Measurements from ENCODE around the gene NRARP.

NRARP gene

GRCh38 chr9:137310189-137311052 is 8.3 kb upstream of the NRARP start:
- no peak for DNase-seq (ENCODE audit: low read depth)

DNA sequence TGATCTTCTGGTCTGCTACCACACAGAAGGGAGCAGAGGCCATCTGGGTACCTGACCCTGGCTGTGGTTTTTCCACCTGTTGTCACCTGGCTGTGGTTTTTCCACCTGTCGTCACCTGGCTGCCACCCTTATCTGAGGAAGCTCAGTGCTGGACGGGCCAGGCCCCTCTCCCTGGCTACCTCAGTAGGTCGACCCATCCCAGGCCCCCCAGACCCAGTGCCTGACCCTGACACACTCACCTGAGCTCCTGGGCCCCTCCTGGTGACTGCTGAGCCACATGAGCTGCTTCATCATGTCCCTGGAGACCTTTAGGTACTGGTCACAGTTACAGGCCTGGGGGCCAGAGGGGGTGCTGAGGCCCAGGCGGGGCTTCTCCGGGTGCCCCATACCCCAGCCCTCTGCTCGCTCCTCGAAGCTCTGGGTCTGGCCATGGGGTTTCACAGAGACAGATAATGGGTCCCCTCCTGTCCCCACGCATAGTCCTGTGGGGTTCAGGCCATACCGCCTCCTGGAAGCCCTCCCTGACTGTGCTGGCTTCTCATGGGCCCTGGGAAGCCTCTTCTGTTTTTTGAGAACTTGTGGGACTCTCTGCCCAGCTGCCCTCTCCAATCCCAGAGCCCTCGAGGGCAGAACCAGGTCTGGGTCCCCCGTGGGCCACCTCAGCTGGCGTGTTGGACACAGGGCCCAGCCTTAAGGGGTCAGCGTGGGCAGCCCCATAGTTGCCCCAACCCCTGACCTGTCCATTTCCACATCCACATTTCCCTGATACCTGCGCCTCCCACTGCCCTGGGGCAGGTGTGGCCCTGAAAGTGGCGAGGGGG is 7.5 kb upstream of the NRARP start:
- DNase-seq (ENCODE audit: low read depth): no peak

DNA sequence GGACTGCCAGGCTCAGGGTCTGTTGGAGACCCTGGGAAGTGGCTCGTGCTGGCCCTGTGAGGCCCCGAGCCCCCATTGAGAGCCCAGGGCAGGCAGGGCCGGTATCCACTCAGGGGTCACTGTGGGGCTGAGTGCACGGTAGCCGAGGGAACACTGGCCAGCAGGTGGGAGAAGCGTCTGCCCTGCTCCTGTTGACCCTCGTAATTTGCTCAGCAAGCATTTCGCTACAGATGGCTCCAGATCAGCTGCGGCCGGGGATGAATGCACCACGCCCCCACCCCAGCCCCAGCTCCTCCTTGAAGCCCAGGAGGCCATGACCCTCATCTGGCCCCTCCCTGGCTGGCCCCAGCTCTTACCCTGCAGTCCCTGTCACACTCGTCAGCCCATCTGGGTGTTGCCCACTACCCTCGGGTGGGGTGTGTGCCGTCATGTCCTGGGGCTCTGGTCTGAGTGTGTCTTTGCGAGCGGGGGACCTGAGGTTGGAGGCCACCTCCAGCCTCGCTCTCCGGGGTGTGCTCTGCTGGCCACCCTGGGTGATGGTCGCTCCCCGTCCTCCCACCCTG is 6.1 kb upstream of the NRARP start:
- no peak for DNase-seq (ENCODE audit: low read depth)

- DNase-seq (ENCODE audit: low read depth): no peak
Observed at GRCh38 chr9:137307255-137308056, 5.4 kb upstream of the NRARP start.

DNA sequence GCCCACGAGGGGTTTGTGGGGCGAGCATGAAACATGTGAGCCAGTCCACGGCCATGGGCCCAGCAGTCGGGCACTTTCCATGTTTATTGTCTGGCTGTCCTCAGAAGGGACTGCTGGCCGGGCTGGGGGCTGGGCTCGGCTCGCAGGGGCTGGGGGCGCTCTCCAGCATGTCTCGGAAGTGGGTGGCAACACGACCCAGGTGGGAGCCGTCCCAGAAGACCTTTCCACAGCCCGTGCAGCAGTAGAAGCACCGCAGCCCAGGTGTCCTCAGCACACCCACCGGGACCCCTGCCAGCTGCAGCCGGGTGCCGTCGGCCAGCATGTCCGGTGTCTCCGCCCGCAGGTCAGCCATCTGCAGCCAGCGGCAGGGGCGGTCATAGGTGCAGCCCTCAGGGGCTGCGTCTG is 4.8 kb upstream of the NRARP start:
- DNase-seq (ENCODE audit: low read depth): no peak

- no peak for DNase-seq (ENCODE audit: low read depth)
Observed at GRCh38 chr9:137306066-137306849, 4.2 kb upstream of the NRARP start.

DNA sequence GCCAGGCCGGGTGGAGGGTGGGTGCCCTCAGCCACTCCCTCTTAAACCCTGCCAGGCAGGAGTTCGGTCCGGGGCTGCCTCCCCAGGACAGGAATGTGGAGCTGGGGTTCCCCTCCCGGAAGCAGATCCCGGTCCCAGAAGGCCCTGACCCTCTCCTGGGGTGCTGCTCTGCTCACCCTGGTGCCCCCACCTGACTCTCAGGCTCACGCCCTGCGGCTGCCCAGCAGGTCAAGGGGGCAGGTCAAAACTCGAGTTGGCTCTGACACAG is 3.7 kb upstream of the NRARP start:
- DNase-seq (ENCODE audit: low read depth): no peak

DNA sequence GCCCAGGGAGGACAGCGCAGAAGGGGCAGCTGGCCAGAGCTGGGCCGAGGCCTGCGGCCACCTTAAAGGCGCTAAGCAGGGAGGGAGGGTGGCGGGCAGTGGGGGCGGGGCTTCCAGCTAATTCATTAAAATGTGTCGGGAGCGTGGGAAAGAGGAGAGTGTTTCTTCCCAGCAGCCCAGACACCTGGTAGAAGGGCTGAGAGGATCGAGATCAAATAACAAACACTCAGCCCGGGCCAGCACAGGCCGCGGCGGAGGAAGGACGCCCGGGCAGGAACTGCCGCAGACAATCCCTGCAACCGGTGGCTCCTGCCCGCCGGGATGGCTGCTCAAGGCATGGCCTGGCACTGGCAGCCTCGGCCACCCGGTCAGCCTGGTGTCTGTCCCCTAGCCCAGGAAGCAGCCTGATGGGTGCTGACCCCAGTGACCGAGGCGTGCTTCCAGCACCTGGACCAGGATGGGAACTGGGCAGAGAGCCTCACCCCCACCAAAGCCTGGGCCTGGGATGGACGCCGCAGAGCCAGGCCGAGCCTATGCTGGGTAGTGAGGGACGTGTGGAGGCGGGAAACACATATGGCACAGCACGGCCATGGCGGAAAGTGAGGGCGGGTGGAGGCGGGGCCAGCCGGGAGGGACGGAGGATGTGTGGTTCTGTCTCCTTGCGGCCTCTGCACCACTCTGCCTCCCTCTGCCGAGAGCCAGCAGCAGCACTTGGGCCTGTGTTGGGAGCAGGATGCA is 3.2 kb upstream of the NRARP start:
- peak; percentile 57 for DNase-seq (ENCODE audit: low read depth)

- DNase-seq (ENCODE audit: low read depth): peak; percentile 25
Observed at GRCh38 chr9:137304383-137305059, 2.5 kb upstream of the NRARP start.

DNA sequence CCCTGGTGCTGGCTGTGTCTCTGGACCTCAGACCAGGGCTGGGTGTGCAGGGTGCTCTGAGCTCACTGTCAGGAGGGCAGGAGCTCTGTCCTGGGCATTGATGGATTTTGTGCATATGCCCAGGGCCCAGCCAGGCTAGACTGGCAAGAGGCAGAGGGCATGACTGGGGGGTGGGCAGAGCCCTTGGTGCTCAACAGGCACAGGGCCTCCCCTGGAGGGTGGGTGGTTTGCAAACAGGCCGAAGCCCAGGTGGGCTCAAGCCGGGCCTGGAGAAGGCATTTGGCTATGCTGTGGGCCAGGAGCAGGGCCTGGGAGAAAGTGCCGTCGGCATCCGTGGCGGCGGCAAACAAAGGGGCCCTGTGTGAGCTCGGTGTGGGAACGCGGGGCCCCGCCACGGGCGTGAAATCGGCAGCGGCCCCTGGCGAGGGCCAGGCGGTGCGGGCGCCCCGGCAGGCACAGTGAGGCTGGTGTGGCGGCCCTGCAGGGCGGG is 1.9 kb upstream of the NRARP start:
- DNase-seq (ENCODE audit: low read depth): no peak

GRCh38 chr9:137303151-137303892 is 1.3 kb upstream of the NRARP start:
- no peak for DNase-seq (ENCODE audit: low read depth)

GRCh38 chr9:137302449-137303150 is 529 bp upstream of the NRARP start:
- DNase-seq (ENCODE audit: low read depth): peak; percentile 58

DNA sequence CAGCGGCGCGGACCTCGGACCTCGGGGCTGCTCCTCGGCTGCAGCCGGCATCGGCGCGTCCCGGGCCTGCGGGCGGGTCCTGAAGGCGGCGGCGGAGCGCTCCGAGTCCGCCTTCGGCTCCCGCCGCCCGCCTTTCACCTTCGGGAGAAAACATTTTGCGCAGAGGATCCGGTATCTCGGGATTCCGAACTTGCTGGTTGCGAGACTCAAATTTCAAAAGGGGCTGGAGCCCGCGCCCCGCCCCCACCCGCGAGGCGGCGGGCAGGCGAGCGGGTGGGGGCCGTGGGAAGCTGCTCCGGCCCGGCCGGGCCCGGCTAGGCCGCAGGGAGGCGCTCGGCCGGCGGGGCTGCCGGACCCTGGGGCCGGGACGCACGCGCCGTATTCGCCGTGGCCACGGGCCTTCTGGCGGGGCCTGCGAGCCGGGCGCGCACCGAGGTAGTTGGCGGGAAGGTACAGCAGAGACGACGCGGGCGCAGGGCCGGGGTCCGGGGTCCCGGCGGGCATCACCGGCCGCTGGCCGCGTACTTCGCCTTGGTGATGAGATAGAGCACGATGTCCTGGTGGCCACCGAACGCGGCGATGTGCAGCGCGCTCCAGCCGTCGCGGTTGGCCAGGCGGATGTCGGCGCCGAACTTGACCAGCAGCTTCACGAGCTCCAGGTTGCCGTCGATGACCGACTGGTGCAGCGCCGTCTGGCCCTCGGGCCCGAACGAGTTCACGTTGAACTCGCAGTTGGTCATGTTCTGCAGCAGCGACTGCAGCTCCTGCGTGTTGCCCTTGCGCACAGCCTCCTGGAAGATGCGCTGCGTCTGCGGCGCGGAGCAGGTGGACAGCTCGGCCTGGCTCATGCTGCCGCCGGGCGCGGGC is 757 bp downstream of the NRARP start:
- DNase-seq (ENCODE audit: low read depth): peak; percentile 68

DNA sequence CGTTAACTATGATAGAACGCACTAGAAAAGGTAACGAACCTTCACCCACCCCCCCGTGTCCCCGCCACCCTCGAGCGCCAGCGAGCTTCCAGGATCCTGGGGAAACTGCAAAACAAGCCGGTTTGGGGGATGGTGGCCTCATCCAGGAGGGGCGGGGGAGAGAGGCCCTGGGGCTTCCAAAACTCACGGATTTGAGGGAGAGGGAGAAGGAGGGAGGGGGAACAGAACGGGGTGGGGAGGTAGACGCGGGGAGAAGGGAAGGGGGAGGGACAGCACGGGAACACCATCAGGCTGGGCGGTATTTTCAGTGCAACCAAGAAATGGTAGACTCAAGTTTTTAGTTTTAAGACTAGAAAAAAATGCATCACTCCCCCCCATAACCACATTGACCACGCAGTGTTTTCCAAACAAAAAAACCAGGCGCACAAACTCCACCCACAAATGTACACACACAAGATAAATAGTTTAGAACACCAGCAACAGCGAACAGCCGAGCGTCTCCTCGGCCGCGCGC is 1.4 kb downstream of the NRARP start:
- DNase-seq (ENCODE audit: low read depth): peak; percentile 69

- DNase-seq (ENCODE audit: low read depth): no peak
Observed at GRCh38 chr9:137299938-137300337, 2.1 kb downstream of the NRARP start.

DNA sequence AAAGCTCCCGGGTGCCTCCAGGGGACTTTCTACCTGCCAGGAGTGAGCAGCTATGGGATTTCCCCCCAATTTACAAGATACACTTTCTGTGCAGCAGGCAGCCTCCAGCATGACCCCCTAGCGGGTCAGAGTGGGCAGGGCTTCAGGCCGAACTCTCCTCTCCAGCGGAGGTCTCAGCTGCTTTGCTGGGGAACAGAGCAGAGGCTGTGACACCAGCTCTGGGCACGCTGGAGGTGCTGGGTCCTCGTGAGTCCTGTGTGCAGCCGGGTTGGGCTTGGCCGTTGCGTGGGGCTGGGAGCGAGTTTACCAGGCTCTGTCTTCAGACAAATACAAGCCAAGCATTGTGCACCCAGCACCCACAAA is 2.9 kb downstream of the NRARP start:
- no peak for DNase-seq (ENCODE audit: low read depth)

GRCh38 chr9:137298401-137299202 is 3.5 kb downstream of the NRARP start:
- no peak for DNase-seq (ENCODE audit: low read depth)
